HTERT RPE-1 (cell line): ENCODE results near the gene FBXO44.
"Not testable (repeated sequence)": the region's sequence is repeated elsewhere in the genome, so short reads cannot be mapped to it uniquely, and the experiment has no call there.

ENCODE experiments used
- in situ Hi-C: fragments of 300-500 bp; cut with MboI; formaldehyde crosslinking; loops from 4 replicates; pipeline ENCODE4 v1.14.3; 2020; ENCODE audit warnings: low sequenced_read_pairs

FBXO44 gene

DNA sequence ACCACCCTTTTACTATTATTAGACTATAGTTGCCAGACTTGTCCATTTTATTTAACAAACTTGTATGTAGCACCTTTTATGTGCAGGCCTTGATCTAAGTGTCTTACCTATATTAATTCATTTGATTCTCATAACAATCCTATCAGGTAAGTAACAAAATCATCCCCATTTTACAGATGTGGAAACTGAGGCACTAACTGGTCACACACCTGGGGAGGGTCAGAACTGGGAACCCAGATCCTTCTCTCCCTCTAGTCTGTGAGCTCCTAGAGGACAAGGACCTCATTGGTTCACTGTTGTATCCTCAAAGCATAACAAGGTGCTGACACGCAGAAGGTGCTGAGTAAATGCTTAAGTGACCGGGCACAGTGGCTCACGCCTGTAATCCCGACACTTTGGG lies 15.3 kb upstream of the FBXO44 start:
- in situ Hi-C loops: no loop called here

DNA sequence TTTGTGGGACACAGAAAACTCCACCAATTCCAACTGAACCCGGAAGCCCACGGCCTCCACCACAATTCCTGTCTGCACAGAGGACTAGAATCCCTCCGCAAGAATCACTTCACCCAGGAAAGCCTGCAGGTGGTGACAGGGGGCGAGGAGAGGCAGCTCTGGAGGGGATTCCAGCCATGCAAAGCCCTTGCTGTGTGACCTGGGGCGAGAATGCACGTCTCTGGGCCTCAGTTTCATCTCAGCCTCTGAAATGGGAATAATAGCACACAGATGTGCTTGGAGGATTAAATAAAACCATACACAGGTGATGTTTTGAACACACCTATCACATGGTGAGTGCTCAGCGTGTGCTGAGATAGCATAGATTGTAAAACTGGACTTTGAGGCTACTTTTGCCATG lies 14.6 kb upstream of the FBXO44 start:
- in situ Hi-C loops: no loop called here

DNA sequence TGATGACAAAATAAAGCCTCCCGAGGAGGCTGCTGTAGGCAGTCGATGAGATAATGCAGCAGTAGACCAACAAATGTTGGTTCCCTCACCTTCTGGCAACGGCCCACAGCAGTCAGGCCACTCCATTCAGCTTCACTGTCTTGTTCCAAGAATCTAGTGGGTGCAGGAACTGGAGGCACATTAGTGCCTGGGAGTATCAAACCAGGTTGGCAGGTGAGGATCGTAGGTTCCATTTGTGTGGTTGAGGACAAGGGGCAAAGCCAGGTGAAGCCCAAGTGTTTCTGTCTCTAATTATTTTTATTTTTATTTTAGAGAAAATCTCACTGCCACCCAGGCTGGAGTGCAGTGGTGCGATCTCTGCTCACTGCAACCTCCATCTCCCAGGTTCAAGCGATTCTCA lies 13.7 kb upstream of the FBXO44 start:
- in situ Hi-C loops: no loop called here

GRCh38 chr1:11641776-11642305 lies 12.8 kb upstream of the FBXO44 start:
- in situ Hi-C loops: no loop called here

DNA sequence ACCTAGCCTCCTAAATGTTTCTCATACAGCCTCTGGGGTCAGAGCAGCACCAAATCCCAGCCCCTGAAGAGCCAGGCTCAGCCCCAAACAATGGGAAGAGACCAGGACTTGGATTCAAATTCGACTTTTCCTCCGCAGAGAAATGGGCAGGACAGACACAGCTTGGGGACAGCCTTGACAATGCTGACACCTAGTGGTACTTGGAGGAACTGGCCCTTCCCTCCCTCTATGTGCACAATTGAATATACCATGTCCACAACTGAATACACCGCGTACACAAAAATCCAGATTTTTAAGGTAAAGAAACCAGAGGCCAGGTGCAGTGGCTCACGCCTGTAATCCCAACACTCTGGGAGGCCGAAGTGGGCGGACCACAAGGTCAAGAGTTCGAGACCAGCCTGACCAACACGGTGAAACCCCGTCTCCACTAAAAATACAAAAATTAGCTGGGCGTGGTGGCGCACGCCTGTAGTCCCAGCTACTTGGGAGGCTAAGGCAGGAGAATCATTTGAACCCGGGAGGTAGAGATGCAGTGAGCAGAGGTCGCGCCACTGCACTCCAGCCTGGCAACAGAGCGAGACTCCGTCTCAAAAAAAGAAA lies 12.2 kb upstream of the FBXO44 start:
- in situ Hi-C loops: not testable (repeated sequence)

DNA sequence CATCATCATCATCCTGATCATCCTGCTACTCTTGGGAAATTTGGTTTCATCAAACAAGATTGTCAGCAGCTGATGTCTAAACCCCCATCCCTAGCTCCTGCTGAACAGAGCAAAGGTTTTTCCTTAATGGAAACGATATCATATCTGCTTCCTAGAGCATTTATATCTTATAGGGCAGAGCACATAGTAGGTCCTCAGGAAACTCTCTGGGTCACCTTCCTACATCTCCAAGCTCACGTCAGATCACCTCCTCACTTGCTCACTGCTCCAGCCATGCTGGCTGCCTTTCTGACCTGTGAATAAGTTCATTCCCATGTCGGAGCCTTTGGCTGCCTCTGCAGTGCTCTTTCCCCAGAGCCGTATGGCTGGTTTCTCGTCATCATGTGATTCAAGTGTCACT lies 10.9 kb upstream of the FBXO44 start:
- in situ Hi-C loops: no loop called here

GRCh38 chr1:11645270-11645669 lies 9.4 kb upstream of the FBXO44 start:
- in situ Hi-C loops: no loop called here

DNA sequence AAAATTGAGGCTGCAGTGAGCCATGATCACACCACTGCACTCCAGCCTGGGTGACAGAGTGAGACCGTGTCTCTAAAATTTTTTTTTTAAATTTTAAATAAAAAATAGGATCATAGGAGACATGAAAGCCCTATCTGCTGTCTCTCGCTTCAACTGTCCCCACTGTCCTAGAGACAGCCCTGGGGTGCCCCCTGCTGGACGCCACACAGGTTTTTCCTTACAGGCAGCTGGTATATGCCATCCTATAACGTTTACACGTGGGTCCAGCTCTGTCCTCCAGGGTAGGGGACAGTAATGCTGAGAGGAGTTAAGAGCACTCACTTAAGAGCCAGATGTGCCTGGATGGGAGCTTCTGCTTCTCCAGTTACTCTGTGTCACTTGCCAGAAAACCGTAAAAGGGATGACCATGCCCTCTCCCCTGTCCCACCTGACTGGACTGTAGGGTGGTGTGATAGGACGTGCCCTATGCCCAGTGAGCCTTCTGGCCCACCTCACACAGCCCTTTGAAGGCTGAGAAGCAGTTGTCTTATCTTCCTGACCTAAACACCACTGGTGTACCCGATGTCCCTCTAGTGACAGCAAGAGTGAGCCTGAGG lies 8.9 kb upstream of the FBXO44 start:
- in situ Hi-C loops: no loop called here

- in situ Hi-C loops: no loop called here
Observed at GRCh38 chr1:11646317-11646716, 8.4 kb upstream of the FBXO44 start.

DNA sequence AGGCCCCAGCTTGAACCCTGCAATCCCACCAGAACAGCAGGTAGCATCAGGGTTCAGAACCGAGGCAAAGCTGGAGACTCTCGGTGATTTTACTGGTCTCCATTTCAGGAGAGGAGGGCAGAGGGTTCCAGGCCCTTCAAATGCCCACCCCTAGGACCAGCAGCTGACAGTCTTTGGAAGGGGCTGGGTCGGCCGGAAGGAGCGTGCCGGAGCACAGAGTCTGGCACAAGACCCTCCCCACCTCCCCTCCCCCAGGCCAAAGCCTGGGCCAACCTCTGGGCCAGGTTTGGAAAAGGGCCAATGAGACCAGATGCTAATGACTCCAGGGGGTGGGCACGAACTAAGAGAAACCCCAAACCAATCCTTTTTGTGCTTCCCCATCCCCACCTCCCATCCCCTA lies 7.3 kb upstream of the FBXO44 start:
- in situ Hi-C loops: no loop called here

- in situ Hi-C loops: no loop called here
Observed at GRCh38 chr1:11648039-11648438, 6.6 kb upstream of the FBXO44 start.

DNA sequence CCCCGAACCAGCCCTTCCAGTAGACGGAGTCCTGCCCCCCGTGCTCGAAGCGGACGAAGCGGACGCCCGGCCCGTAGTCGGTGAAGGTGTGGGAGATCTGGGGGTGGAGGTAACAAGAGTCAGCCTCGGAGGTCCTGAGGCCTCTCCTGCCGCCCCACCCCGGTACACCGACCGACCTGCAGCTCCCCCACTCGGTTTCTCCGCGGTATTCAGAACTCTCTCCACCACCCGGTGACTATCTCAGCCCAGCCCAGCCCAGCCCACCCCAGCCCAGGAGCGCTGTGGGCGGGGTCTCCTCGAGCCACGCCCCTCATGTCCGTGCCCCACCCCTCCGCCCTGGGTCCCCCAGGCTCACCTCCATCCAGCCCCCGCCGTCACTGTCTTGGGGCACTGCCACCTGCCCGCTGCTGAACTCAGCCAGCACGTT lies 5.9 kb upstream of the FBXO44 start:
- in situ Hi-C loops: no loop called here

GRCh38 chr1:11649237-11649623 lies 5.4 kb upstream of the FBXO44 start:
- in situ Hi-C loops: no loop called here

GRCh38 chr1:11649624-11650330 lies 4.9 kb upstream of the FBXO44 start:
- in situ Hi-C loops: no loop called here

DNA sequence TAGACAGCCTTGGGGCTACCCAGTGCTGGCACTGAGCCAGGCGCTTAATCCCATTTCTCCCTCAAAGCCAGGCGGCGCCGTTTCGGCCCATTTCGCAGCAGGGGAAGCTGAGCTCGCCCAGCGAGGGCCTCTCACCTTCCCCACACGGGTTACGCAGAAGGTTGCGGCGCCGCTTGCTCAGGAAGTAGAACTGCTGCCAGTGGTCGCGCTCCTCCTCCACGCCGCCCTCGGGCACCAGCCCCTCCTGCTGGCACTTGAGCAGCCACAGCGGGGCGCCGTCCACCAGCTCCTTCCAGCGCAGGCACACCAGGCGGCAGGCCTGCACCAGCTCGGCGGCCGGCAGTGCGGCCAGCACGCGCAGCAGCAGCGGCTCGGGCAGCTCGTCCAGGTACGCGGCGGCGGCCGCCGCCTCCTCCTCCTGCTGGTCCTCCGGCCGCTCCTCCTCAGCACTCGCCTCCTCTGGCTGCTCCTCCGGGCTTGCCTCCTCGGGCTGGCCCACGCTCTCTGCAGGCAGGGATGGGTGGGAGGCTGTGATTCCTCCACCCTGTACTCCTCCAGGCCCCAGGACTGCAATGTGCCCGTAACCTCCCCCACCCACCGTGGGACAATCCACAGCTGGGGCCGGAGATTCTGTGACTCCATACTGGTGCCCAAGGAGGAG lies 4.2 kb upstream of the FBXO44 start:
- in situ Hi-C loops: no loop called here

DNA sequence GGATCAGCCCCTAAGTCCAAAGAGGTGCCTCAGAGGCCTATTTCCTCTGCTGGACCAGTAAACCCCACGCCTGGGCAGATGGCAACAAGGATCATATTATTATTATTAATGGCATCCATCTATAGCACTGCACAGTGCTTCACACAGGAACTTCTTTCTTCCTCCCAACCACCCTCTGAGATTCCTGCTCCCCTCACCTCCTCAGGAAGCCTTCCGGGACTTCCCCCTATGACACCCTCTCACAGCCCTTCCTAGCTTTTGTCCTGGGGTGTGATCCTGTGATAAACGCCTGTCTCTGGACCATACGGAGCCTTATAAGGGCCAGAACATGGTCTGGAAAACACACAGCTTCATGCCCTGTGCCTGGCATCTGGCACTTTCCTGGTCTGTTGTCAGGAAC lies 3.7 kb upstream of the FBXO44 start:
- in situ Hi-C loops: no loop called here

GRCh38 chr1:11652203-11652780 lies 2.4 kb upstream of the FBXO44 start:
- in situ Hi-C loops: no loop called here

DNA sequence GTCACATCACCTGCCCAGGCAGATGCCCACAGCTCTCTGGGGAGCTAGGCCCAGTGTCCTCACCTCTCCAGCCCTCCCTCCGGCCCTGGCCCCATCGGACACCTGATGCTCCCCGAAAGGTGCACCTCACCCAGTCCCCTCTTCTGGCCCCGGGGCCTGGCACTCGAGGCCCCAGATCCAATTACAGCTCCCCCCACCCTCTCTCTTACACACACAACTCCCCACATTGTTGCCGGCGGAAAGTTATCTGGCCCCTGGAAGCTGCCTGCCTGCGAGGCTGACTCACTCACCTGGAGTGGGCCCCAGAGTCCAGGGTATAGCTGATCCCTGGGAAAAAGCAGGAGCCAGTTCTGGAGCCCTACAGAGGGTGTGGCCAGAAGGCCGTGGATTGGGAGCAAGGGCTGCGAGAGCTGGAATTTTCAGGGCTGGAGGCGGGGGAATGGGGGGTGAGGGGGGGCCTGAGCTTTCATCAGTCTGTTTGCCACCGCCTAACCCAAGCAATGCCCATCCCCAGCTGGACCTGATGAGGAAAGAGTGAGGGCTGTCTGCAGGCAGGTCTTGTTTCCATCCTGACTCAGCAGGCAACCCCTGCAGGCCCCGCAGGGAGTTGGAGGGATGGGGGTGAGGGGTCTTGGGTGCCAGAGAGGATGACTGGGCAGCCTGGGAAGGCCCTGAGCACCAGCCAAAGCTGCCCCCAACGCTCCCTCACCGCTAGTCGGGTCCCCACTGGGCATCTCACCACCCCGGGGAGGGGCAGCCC lies 1.4 kb upstream of the FBXO44 start:
- in situ Hi-C loops: no loop called here

- in situ Hi-C loops: no loop called here
Observed at GRCh38 chr1:11653861-11654136, 878 bp upstream of the FBXO44 start.

DNA sequence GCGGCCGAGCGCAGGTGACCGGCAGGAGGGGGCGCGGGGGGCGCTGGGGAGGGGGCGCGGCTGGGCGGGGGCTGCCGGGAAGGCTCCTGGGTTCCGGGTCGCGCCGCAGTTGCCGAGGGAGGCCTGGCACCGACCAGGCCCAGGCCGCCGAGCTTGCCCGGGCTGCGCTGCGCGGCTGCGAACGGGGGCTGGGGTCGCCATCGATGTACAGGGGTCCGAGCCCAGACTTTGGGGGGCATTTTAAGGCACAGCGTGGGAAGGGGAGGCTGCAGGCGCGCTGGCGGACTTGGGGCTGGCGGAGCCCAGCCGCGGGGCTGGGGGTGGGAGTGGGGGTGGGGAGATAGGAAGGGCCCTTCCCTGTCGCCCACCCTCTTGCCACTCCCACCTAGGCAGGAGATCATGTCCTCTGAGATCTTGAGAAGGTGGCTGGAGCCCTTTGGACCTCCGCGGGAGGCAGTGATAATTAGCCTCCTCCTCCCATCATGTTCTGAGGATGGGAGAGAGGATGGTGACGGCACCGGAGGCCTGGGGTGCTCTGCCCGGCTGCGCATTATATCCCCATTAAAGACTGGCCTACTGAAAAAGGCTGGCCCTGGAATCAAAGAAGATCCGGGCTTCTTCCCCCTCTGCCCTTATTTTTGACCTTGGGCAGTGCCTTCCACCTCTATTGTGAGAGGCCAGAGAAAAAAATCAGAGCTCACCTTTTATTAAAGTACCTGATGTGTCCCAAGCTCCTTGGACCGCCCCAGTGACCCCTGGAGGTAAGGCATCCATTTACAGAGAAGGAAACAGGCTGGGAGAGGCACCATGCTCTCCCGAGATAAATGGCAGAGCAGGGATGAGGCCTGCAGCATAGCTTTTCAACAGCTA lies 497 bp downstream of the FBXO44 start:
- in situ Hi-C loops: no loop called here
